Thymus (tissue), 14 donors: ENCODE data around the gene EMX2. TPM values are rescaled to one million over a fixed set of nuclear protein-coding genes. Genes with fewer than 3 reads are reported as not detected.

ENCODE experiments used
- DNase-seq, 9 donors: peaks; one replicate each; pipeline ENCODE4 v3.0.0-alpha.2; 2013; ENCODE audit warnings: low spot score in 9 of 9, low read depth in 6 of 9, missing footprints in 1 of 9
- H3K27ac ChIP-seq, 2 donors: one replicate each; pipeline ENCODE4 v1.5.1; 2013; ENCODE audit warnings: control low read depth in 1 of 2, low read depth in 1 of 2, low read length in 1 of 2, mild to moderate bottlenecking in 1 of 2, moderate library complexity in 1 of 2
- H3K27me3 ChIP-seq, 2 donors: one replicate each; pipeline ENCODE4 v1.5.1; 2013; ENCODE audit warnings: low read length in 1 of 2; ENCODE audit not compliant: control insufficient read depth in 2 of 2, insufficient read depth in 1 of 2
- H3K36me3 ChIP-seq, 2 donors: one replicate each; pipeline ENCODE4 v1.5.1; 2013; ENCODE audit warnings: low read length in 1 of 2, mild to moderate bottlenecking in 1 of 2, moderate library complexity in 1 of 2; ENCODE audit not compliant: control insufficient read depth in 2 of 2, insufficient read depth in 2 of 2
- H3K4me1 ChIP-seq, 2 donors: one replicate each; pipeline ENCODE4 v1.5.1; 2013; ENCODE audit warnings: low read length in 2 of 2; ENCODE audit not compliant: control insufficient read depth in 2 of 2, insufficient read depth in 2 of 2
- H3K4me3 ChIP-seq, 2 donors: one replicate each; pipeline ENCODE4 v1.5.1; 2013; ENCODE audit warnings: low read length in 2 of 2, control low read depth in 1 of 2, mild to moderate bottlenecking in 1 of 2
- H3K9me3 ChIP-seq, 2 donors: one replicate each; pipeline ENCODE4 v1.5.1; 2013; ENCODE audit warnings: low read length in 1 of 2, mild to moderate bottlenecking in 1 of 2; ENCODE audit not compliant: control insufficient read depth in 2 of 2, insufficient read depth in 1 of 2
- WGBS: extraction: QIAGEN DNeasy Blood & Tissue Kit; methylation state at CpG from one replicate; pipeline ENCODE4 v1.1.7; 2013; 5-methylcytosine and 5-hydroxymethylcytosine counted together
- long read RNA-seq, 10 donors: transcript quantifications; one replicate each; lab custom pipeline, GENCODE V29; 2026
- polyA plus RNA-seq: library from polyadenylated mRNA; stranded (reverse); fragments of 200-250 nt; gene quantifications from one replicate; pipeline ENCODE4 v1.2.3, GENCODE V29; 2013
- total RNA-seq: library from RNA; stranded (reverse); fragments of 120-200 nt; gene quantifications from one replicate; pipeline ENCODE4 v1.2.4, GENCODE V29; 2013
- donor health status: healthy.

The EMX2 gene
- total RNA-seq (0.09 TPM), polyA plus RNA-seq (0.57 TPM)
- long read RNA-seq, donor 1 = 0 reads
- long read RNA-seq, donor 2 = 0 reads
- long read RNA-seq, donor 3, partial matches to known transcripts = 0 of 1 reads
- long read RNA-seq, donor 3, other reads (novel, unspliced or antisense) = 0 of 1 reads
- long read RNA-seq, donor 4 = 0 reads
- long read RNA-seq, donor 5, transcript EMX2-203 (3 exons, 2,897 nt) = major isoform, 5 of 5 reads
- long read RNA-seq, donor 5, partial matches to known transcripts = 0 of 5 reads
- long read RNA-seq, donor 5, other reads (novel, unspliced or antisense) = 0 of 5 reads
- long read RNA-seq, donor 6 = 0 reads
- long read RNA-seq, donor 7 = 0 reads
- long read RNA-seq, donor 8 = 0 reads
- long read RNA-seq, donor 9 = 0 reads
- long read RNA-seq, donor 10, partial matches to known transcripts = 0 of 1 reads
- long read RNA-seq, donor 10, other reads (novel, unspliced or antisense) = 0 of 1 reads

- H3K27ac ChIP-seq = no peak within 1 kb of the TSS
- no peak for DNase-seq
- H3K9me3 ChIP-seq = peaks cover 3 to 5% of the 10 kb centered on the region in 2 donors
- peaks cover 97 to 100% of the 10 kb centered on the region in 2 donors for H3K27me3 ChIP-seq
- H3K4me1 ChIP-seq = peaks cover 0 to 4% of the 10 kb centered on the region in 2 donors
- H3K36me3 ChIP-seq = no peaks in the 10 kb centered on the region
- WGBS = 11% methylated on average over 26 of the region's 26 CpGs
- H3K4me3 ChIP-seq = peak within 1 kb of the TSS in 1 of 2 donors; percentile 17
Measured at GRCh38 chr10:117542706-117543224, at the start of gene EMX2. Gene EMX2, plus strand, starts transcription at chr10:117542746. Its CDS starts 522 bp downstream, at chr10:117543268.

GRCh38 chr10:117496031-117496430 is 46.5 kb upstream of the EMX2 start:
- Histone ChIP-seq H3K4me3 (no peak overlapping the region), H3K27ac (no peak overlapping the region), H3K27me3 (peaks cover 0 to 4% of the 10 kb centered on the region in 2 donors), H3K9me3 (no peaks in the 10 kb centered on the region), H3K36me3 (no peaks in the 10 kb centered on the region), H3K4me1 (no peaks in the 10 kb centered on the region)
- no peak for DNase-seq
- WGBS = 60% methylated on average over 5 of the region's 5 CpGs

GRCh38 chr10:117496616-117497028 is 45.9 kb upstream of the EMX2 start:
- no peaks in the 10 kb centered on the region for H3K36me3 ChIP-seq
- peak; percentile 18 to 81 (median 56) for DNase-seq
- H3K9me3 ChIP-seq = no peaks in the 10 kb centered on the region
- peaks cover 0 to 7% of the 10 kb centered on the region in 2 donors for H3K27me3 ChIP-seq
- H3K4me1 ChIP-seq = no peaks in the 10 kb centered on the region
- no peak overlapping the region for H3K27ac ChIP-seq
- no peak overlapping the region for H3K4me3 ChIP-seq
- 14% methylated on average over 17 of the region's 17 CpGs for WGBS

- no peaks in the 10 kb centered on the region for H3K36me3 ChIP-seq
- H3K4me1 ChIP-seq = no peaks in the 10 kb centered on the region
- WGBS = 90% methylated on average over 6 of the region's 6 CpGs
- no peak overlapping the region for H3K27ac ChIP-seq
- no peak overlapping the region for H3K4me3 ChIP-seq
- DNase-seq = no peak
- no peaks in the 10 kb centered on the region for H3K9me3 ChIP-seq
- peaks cover 0 to 12% of the 10 kb centered on the region in 2 donors for H3K27me3 ChIP-seq
Measured at GRCh38 chr10:117497736-117498135, 44.8 kb upstream of the EMX2 start.

- H3K27ac ChIP-seq = no peak overlapping the region
- H3K36me3 ChIP-seq = no peaks in the 10 kb centered on the region
- no peak for DNase-seq
- H3K4me3 ChIP-seq = no peak overlapping the region
- no peaks in the 10 kb centered on the region for H3K4me1 ChIP-seq
- no peaks in the 10 kb centered on the region for H3K9me3 ChIP-seq
- 83% methylated on average over 12 of the region's 12 CpGs for WGBS
- H3K27me3 ChIP-seq = peaks cover 0 to 18% of the 10 kb centered on the region in 2 donors
Measured at GRCh38 chr10:117499248-117500105, 43.1 kb upstream of the EMX2 start.

- Histone ChIP-seq H3K27me3 (peaks cover 0 to 21% of the 10 kb centered on the region in 2 donors), H3K36me3 (no peaks in the 10 kb centered on the region), H3K4me3 (no peak overlapping the region), H3K27ac (no peak overlapping the region), H3K9me3 (no peaks in the 10 kb centered on the region), H3K4me1 (no peaks in the 10 kb centered on the region)
- WGBS = 95% methylated on average over 5 of the region's 5 CpGs
- DNase-seq = no peak
Measured at GRCh38 chr10:117500456-117500855, 42.1 kb upstream of the EMX2 start.

- H3K27ac ChIP-seq = no peak overlapping the region
- no peak for DNase-seq
- peaks cover 0 to 16% of the 10 kb centered on the region in 2 donors for H3K27me3 ChIP-seq
- 88% methylated on average over 12 of the region's 12 CpGs for WGBS
- no peak overlapping the region for H3K4me3 ChIP-seq
- no peaks in the 10 kb centered on the region for H3K36me3 ChIP-seq
- H3K4me1 ChIP-seq = no peaks in the 10 kb centered on the region
- no peaks in the 10 kb centered on the region for H3K9me3 ChIP-seq
Measured at GRCh38 chr10:117501460-117502035, 41.0 kb upstream of the EMX2 start.

GRCh38 chr10:117502421-117503243 is 39.9 kb upstream of the EMX2 start:
- no peak overlapping the region for H3K4me3 ChIP-seq
- no peak overlapping the region for H3K27ac ChIP-seq
- H3K27me3 ChIP-seq = peaks cover 0 to 16% of the 10 kb centered on the region in 2 donors
- 84% methylated on average over 10 of the region's 10 CpGs for WGBS
- no peaks in the 10 kb centered on the region for H3K9me3 ChIP-seq
- H3K4me1 ChIP-seq = no peaks in the 10 kb centered on the region
- DNase-seq = no peak
- H3K36me3 ChIP-seq = no peaks in the 10 kb centered on the region
